ENCODE measurements around the gene FN3K.

Gene FN3K

GRCh38 chr17:82703935-82704865 lies 31.2 kb upstream of the FN3K start:
- DNase-seq = no peak

GRCh38 chr17:82704886-82705285 lies 30.5 kb upstream of the FN3K start:
- no peak for DNase-seq

GRCh38 chr17:82705756-82706155 lies 29.7 kb upstream of the FN3K start:
- no peak for DNase-seq

- no peak for DNase-seq
Observed at GRCh38 chr17:82709024-82709675, 26.3 kb upstream of the FN3K start.

GRCh38 chr17:82709676-82710498 lies 25.5 kb upstream of the FN3K start:
- no peak for DNase-seq

GRCh38 chr17:82710499-82711232 lies 24.7 kb upstream of the FN3K start:
- DNase-seq = no peak

- no peak for DNase-seq
Observed at GRCh38 chr17:82713071-82713723, 22.2 kb upstream of the FN3K start.

GRCh38 chr17:82716203-82717010 lies 19.0 kb upstream of the FN3K start, which contains the start of gene FN3KRP:
Gene FN3KRP, plus strand, starts transcription at chr17:82716706. Its CDS starts 50 bp downstream, at chr17:82716756.
- peak; percentile 92 for DNase-seq

- no peak for DNase-seq
Observed at GRCh38 chr17:82718986-82719685, 16.3 kb upstream of the FN3K start.

- DNase-seq = no peak
Observed at GRCh38 chr17:82720204-82720603, 15.2 kb upstream of the FN3K start.

GRCh38 chr17:82722341-82723013 lies 12.9 kb upstream of the FN3K start:
- DNase-seq = no peak

GRCh38 chr17:82723169-82723807 lies 12.1 kb upstream of the FN3K start:
- no peak for DNase-seq

GRCh38 chr17:82726427-82726826 lies 9.0 kb upstream of the FN3K start:
- DNase-seq = no peak

- DNase-seq = no peak
Observed at GRCh38 chr17:82729479-82730260, 5.7 kb upstream of the FN3K start.

GRCh38 chr17:82732118-82732743 lies 3.2 kb upstream of the FN3K start:
- no peak for DNase-seq

- DNase-seq = no peak
Observed at GRCh38 chr17:82736511-82737185, 1.2 kb downstream of the FN3K start.
